ENCODE results near the gene SQOR.
A peak's percentile ranks its signal among the peaks of the same experiment; 100 is the strongest.

Gene SQOR

GRCh38 chr15:45634432-45635190 lies at the start of gene SQOR:
SQOR (plus strand) TSS chr15:45635029; CDS start chr15:45658924, 23,895 bp downstream.
- Histone ChIP-seq H3K27me3 (ENCODE audit: control insufficient read depth, insufficient read depth, low read length) (no peaks in the 10 kb centered on the region), H3K9me3 (ENCODE audit: control insufficient read depth, low read length) (no peaks in the 10 kb centered on the region), H3K4me1 (ENCODE audit: control insufficient read depth, insufficient read depth, low read length) (peaks cover 41% of the 10 kb centered on the region), H3K4me3 (ENCODE audit: low read length) (peak within 1 kb of the TSS; percentile 76), H3K9ac (ENCODE audit: low read length) (peak within 1 kb of the TSS; percentile 95), H3K36me3 (ENCODE audit: control insufficient read depth, insufficient read depth, low read length) (no peaks in the 10 kb centered on the region)

DNA sequence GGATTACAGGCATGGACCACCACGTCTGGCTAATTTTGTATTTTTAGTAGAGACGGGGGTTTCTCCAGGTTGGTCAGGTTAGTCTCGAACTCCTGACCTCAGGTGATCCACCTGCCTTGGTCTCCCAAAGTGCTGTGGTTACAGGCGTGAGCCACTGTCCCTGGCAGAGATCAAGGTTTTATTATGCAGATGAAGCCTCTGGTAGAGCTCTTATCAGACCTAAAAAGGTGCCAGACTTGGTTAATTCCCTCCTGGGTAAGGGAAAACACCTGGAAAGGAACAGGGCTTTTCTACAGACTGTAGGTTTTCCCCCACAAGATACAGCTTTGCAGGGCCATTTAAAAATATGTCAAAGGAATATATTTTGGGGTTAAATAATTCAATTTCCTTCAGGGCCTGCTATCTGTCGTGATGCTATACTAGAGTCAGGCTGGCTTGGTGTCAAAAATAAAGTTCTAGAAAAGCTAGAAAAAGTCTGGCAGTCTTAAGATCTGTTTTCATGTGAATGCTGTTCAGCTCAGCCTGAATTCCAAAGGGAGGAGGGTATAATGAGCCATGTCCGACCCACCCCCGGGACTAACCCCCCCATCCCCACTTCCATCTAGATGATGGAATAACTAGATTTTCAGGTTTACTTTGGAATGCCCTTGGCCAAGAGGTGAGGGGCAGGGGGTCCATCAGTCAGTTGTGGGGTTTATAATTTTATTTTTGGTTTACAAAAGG lies 49.6 kb upstream of the SQOR start:
- Histone ChIP-seq H3K9me3 (ENCODE audit: control insufficient read depth, low read length) (no peaks in the 10 kb centered on the region), H3K9ac (ENCODE audit: low read length) (no peak overlapping the region), H3K36me3 (ENCODE audit: control insufficient read depth, insufficient read depth, low read length) (no peaks in the 10 kb centered on the region), H3K27me3 (ENCODE audit: control insufficient read depth, insufficient read depth, low read length) (no peaks in the 10 kb centered on the region), H3K4me1 (ENCODE audit: control insufficient read depth, insufficient read depth, low read length) (peaks cover 16% of the 10 kb centered on the region), H3K4me3 (ENCODE audit: low read length) (no peak overlapping the region)

DNA sequence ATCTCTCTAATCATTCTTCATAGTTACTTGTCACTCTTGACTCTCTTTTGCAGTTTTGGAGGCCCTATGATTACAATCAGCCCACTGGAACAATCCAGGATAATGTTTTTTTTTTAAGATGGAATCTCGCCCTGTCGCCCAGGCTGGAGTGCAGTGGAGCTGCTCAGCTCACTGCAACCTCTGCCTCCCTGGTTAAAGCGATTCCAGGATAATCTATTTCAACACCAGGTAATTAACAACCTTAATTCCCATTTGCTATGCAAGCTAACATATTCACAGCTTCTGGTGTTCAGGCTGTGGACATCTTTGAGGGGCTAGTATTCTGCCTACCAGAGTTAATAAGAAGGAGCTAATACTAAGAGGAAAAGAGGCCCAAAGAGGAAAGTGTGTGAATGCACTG lies 48.7 kb upstream of the SQOR start:
- Histone ChIP-seq H3K9me3 (ENCODE audit: control insufficient read depth, low read length) (no peaks in the 10 kb centered on the region), H3K36me3 (ENCODE audit: control insufficient read depth, insufficient read depth, low read length) (no peaks in the 10 kb centered on the region), H3K4me3 (ENCODE audit: low read length) (peak overlapping the region; percentile 78), H3K4me1 (ENCODE audit: control insufficient read depth, insufficient read depth, low read length) (peaks cover 16% of the 10 kb centered on the region), H3K9ac (ENCODE audit: low read length) (peak overlapping the region; percentile 98), H3K27me3 (ENCODE audit: control insufficient read depth, insufficient read depth, low read length) (no peaks in the 10 kb centered on the region)

DNA sequence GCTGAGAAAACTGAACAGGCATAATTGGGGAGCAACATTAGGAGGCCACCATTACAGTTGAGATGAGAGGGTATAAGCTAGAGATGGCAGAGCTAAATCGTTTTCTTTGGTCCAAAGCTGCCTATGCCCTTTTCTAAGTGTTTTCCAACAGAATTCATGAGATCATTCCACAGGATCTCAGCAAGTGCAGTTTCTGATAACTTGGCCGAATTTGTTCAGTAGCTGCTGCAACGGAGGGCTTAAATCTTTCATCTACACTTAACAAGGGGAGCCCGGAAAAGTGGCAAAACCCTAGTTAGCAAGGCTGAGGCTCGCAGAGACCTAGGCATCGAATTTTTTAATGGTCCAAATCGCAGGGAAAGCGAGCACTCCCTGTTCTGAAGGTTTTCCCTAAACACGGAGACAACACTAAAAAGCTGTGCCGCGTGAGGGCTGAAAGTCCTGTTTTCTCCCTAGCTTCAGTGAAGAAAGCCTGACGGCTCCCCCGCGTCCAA lies 48.2 kb upstream of the SQOR start:
- Histone ChIP-seq H3K4me1 (ENCODE audit: control insufficient read depth, insufficient read depth, low read length) (peaks cover 16% of the 10 kb centered on the region), H3K27me3 (ENCODE audit: control insufficient read depth, insufficient read depth, low read length) (no peaks in the 10 kb centered on the region), H3K9ac (ENCODE audit: low read length) (peak overlapping the region; percentile 98), H3K9me3 (ENCODE audit: control insufficient read depth, low read length) (no peaks in the 10 kb centered on the region), H3K36me3 (ENCODE audit: control insufficient read depth, insufficient read depth, low read length) (no peaks in the 10 kb centered on the region), H3K4me3 (ENCODE audit: low read length) (peak overlapping the region; percentile 78)

- Histone ChIP-seq H3K9me3 (ENCODE audit: control insufficient read depth, low read length) (no peaks in the 10 kb centered on the region), H3K4me1 (ENCODE audit: control insufficient read depth, insufficient read depth, low read length) (peaks cover 16% of the 10 kb centered on the region), H3K4me3 (ENCODE audit: low read length) (peak within 1 kb of the TSS; percentile 78), H3K9ac (ENCODE audit: low read length) (peak within 1 kb of the TSS; percentile 98), H3K36me3 (ENCODE audit: control insufficient read depth, insufficient read depth, low read length) (no peaks in the 10 kb centered on the region), H3K27me3 (ENCODE audit: control insufficient read depth, insufficient read depth, low read length) (no peaks in the 10 kb centered on the region)
Measured at GRCh38 chr15:45587095-45587862, 47.5 kb upstream of the SQOR start, which contains the start of gene BLOC1S6. BLOC1S6 (plus strand) TSS chr15:45587379; CDS start chr15:45587444, 65 bp downstream.

DNA sequence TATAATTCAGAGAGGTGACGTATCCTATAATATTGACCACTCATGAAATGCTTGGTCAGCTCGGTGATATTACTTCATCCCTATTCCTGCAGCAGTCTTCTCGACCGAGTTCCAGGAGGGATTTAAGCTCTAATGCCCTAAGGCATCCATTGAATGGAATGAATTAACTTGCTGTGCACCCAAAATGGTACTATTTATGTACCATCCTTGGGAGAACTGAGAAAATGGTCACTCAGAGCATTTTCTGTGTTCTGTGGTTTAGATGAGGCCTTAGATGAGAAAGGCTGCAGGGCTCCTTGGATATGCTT lies 47.0 kb upstream of the SQOR start:
- peaks cover 16% of the 10 kb centered on the region for H3K4me1 ChIP-seq (ENCODE audit: control insufficient read depth, insufficient read depth, low read length)
- H3K36me3 ChIP-seq (ENCODE audit: control insufficient read depth, insufficient read depth, low read length) = no peaks in the 10 kb centered on the region
- H3K9me3 ChIP-seq (ENCODE audit: control insufficient read depth, low read length) = no peaks in the 10 kb centered on the region
- H3K27me3 ChIP-seq (ENCODE audit: control insufficient read depth, insufficient read depth, low read length) = no peaks in the 10 kb centered on the region
- peak overlapping the region; percentile 98 for H3K9ac ChIP-seq (ENCODE audit: low read length)
- peak overlapping the region; percentile 78 for H3K4me3 ChIP-seq (ENCODE audit: low read length)

DNA sequence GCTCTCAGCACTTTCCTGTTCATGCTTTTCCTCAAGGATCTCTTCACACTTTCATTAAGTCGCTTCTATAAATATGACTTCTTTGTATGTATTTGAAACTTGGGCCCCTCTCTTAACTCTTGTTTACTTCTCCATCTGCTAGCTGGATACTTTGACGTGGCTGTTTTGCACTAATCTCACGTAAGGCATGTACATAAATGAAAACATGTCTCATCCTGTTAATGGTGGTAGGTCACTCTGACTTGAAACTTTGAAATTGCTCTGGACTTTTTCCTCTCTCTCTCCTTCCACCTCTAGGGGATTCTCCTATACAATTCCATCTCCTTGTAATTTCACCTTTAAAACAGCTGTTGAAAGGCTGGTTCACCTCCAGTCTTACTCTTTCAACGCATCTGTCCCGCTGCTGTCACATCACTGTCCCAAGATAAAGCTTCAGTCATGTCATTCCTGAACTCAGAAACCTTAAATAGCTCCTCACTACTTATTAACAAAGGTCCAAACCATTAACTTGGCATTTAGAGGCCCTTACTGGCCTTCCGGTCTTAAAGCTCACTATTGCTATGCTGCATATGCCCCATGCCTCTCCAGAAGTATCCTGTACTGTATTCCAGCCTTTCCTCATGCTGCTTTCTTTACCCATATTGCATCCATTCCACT lies 46.5 kb upstream of the SQOR start:
- Histone ChIP-seq H3K4me1 (ENCODE audit: control insufficient read depth, insufficient read depth, low read length) (peaks cover 16% of the 10 kb centered on the region), H3K27me3 (ENCODE audit: control insufficient read depth, insufficient read depth, low read length) (no peaks in the 10 kb centered on the region), H3K36me3 (ENCODE audit: control insufficient read depth, insufficient read depth, low read length) (no peaks in the 10 kb centered on the region), H3K9me3 (ENCODE audit: control insufficient read depth, low read length) (no peaks in the 10 kb centered on the region), H3K4me3 (ENCODE audit: low read length) (peak overlapping the region; percentile 78), H3K9ac (ENCODE audit: low read length) (peak overlapping the region; percentile 98)

DNA sequence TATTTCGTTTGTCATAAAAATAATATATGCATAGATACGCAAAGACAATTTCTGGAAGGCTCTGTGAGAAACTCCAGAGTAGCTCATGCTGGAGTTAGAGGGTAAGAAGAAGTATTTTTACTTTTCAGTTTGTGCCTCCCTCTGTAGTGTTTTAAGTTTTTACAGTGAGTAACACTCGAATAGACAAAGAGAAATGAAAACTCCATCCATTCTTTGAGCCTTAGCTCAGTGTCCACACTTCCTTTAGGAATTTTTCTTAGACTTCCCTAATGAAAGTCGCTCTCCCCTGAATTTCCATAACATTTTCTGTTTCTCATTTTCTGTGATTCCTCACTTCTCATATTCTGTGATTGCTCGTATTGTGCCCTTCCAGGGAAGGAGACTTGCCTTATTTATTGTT lies 45.6 kb upstream of the SQOR start:
- no peaks in the 10 kb centered on the region for H3K27me3 ChIP-seq (ENCODE audit: control insufficient read depth, insufficient read depth, low read length)
- H3K36me3 ChIP-seq (ENCODE audit: control insufficient read depth, insufficient read depth, low read length) = no peaks in the 10 kb centered on the region
- H3K9ac ChIP-seq (ENCODE audit: low read length) = no peak overlapping the region
- peaks cover 16% of the 10 kb centered on the region for H3K4me1 ChIP-seq (ENCODE audit: control insufficient read depth, insufficient read depth, low read length)
- no peaks in the 10 kb centered on the region for H3K9me3 ChIP-seq (ENCODE audit: control insufficient read depth, low read length)
- H3K4me3 ChIP-seq (ENCODE audit: low read length) = no peak overlapping the region

DNA sequence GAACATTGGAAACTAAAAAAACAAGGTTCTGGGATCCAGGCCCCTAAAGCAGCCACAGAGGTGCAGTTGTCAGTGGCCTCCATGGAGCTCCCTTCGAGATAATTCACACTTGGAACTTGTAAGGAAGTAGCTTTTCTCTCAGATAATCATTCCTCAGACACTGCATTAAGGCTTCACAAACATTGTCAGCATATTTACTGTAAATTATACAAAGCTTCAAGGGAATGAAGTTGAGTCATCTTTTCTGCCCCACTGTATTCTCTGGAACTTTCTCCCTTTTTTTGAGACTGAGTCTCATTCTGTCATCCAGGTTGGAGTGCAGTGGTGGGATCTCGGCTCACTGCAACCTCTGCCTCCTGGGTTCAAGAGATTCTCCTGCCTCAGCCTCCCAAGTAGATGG lies 40.5 kb upstream of the SQOR start:
- no peaks in the 10 kb centered on the region for H3K4me1 ChIP-seq (ENCODE audit: control insufficient read depth, insufficient read depth, low read length)
- H3K9me3 ChIP-seq (ENCODE audit: control insufficient read depth, low read length) = no peaks in the 10 kb centered on the region
- no peaks in the 10 kb centered on the region for H3K27me3 ChIP-seq (ENCODE audit: control insufficient read depth, insufficient read depth, low read length)
- no peak overlapping the region for H3K9ac ChIP-seq (ENCODE audit: low read length)
- no peaks in the 10 kb centered on the region for H3K36me3 ChIP-seq (ENCODE audit: control insufficient read depth, insufficient read depth, low read length)
- H3K4me3 ChIP-seq (ENCODE audit: low read length) = no peak overlapping the region

- Histone ChIP-seq H3K9me3 (ENCODE audit: control insufficient read depth, low read length) (no peaks in the 10 kb centered on the region), H3K4me3 (ENCODE audit: low read length) (no peak overlapping the region), H3K36me3 (ENCODE audit: control insufficient read depth, insufficient read depth, low read length) (no peaks in the 10 kb centered on the region), H3K9ac (ENCODE audit: low read length) (no peak overlapping the region), H3K4me1 (ENCODE audit: control insufficient read depth, insufficient read depth, low read length) (no peaks in the 10 kb centered on the region), H3K27me3 (ENCODE audit: control insufficient read depth, insufficient read depth, low read length) (no peaks in the 10 kb centered on the region)
Measured at GRCh38 chr15:45594835-45595530, 39.8 kb upstream of the SQOR start.

DNA sequence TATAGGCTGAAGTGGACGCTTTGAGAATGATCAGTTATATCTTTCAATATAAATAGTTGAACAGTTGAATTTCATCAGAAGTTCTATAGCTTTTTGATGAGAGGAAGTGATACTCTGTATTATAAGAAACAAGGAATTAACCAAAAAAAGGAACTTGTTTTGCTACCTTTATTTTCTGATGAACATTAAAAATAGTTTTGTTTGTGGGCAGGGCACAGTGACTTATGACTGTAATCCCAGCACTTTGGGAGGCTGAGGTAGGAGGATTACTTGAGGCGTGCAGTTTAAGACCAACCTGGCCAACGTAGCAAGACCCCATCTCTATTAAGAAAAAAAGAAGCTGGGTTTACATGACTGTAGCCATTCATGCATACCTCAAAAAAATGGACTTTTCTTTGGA lies 30.9 kb upstream of the SQOR start:
- Histone ChIP-seq H3K9me3 (ENCODE audit: control insufficient read depth, low read length) (no peaks in the 10 kb centered on the region), H3K9ac (ENCODE audit: low read length) (no peak overlapping the region), H3K36me3 (ENCODE audit: control insufficient read depth, insufficient read depth, low read length) (no peaks in the 10 kb centered on the region), H3K4me1 (ENCODE audit: control insufficient read depth, insufficient read depth, low read length) (no peaks in the 10 kb centered on the region), H3K27me3 (ENCODE audit: control insufficient read depth, insufficient read depth, low read length) (no peaks in the 10 kb centered on the region), H3K4me3 (ENCODE audit: low read length) (no peak overlapping the region)
